ENCODE data around the gene THSD4. TPM values are rescaled to one million over a fixed set of nuclear protein-coding genes. Genes with fewer than 3 reads are reported as not detected.

The THSD4 gene
- total RNA-seq, 4 donors from 2014 or later, result 39.4 to 232 (median 127) TPM

DNA sequence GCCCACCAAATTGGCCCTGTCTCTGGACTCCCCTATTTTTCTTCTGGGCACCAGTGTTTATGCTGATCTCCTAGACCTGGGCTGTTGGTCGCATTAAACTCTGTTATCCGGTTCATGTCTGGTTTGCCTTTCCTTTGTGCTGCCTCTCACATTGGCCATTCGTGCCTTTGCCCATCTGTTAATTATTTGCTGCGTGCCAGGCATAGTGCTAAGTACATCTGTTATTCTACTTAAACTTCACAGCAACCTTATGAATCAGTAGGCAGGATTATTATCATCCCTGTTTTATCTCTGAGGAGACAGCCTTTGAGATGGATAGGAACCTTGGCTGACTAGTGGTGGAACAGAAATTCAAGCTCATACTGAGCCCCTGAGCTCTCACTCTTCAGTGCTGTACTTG lies 76.0 kb downstream of the THSD4 start:
- Histone ChIP-seq H3K27me3 (no peaks in the 10 kb centered on the region), H3K27ac (no peak overlapping the region)
- WGBS, 2 donors, result 75 to 86% methylated on average over 4 of the region's 4 CpGs

DNA sequence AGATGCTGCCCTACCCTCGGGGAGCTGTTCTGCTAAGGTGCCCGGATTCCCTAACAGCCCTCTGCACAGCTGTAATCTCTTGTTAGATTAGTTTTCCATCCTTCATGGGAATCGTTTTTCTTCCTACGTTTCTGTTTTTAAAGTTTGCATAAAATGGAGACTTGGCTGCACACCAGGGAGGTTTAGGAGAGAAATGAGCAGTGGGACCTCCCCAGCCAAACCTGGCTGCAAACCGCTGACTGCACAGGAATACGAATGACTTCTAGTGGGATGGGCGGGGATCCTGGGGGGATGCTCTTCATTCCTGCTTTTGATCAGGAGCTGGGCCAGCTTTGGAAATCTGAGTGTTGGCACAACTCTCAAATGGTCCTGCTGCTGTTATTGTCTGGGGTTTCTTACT lies 77.5 kb downstream of the THSD4 start:
- intact Hi-C loops (cut with DNase I), result no loop called here
- Histone ChIP-seq H3K27me3 (no peaks in the 10 kb centered on the region), H3K4me3 (no peak overlapping the region), H3K4me1 (no peaks in the 10 kb centered on the region), H3K36me3 (no peaks in the 10 kb centered on the region), H3K27ac (no peak overlapping the region), H3K9me3 (no peaks in the 10 kb centered on the region)
- no peak for TF ChIP-seq POLR2A (IDR thresholded peaks at IDR 0.05)
- TF ChIP-seq, protein P1, sequence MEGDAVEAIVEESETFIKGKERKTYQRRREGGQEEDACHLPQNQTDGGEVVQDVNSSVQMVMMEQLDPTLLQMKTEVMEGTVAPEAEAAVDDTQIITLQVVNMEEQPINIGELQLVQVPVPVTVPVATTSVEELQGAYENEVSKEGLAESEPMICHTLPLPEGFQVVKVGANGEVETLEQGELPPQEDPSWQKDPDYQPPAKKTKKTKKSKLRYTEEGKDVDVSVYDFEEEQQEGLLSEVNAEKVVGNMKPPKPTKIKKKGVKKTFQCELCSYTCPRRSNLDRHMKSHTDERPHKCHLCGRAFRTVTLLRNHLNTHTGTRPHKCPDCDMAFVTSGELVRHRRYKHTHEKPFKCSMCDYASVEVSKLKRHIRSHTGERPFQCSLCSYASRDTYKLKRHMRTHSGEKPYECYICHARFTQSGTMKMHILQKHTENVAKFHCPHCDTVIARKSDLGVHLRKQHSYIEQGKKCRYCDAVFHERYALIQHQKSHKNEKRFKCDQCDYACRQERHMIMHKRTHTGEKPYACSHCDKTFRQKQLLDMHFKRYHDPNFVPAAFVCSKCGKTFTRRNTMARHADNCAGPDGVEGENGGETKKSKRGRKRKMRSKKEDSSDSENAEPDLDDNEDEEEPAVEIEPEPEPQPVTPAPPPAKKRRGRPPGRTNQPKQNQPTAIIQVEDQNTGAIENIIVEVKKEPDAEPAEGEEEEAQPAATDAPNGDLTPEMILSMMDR (IDR thresholded peaks at IDR 0.05), result no peak
- 62 to 87% methylated on average over 4 to 7 of the region's 7 CpGs for WGBS, 2 donors
- DNase-seq, result no peak

More for the DNA sequence above, 76.0 kb downstream of the THSD4 start:
- DNase-seq, result no peak
- Histone ChIP-seq H3K36me3 (no peaks in the 10 kb centered on the region), H3K9me3 (no peaks in the 10 kb centered on the region), H3K4me1 (no peaks in the 10 kb centered on the region), H3K4me3 (no peak overlapping the region)
- intact Hi-C loops (cut with DNase I), result no loop called here
- no peak for TF ChIP-seq POLR2A (IDR thresholded peaks at IDR 0.05)
- TF ChIP-seq, protein P1 (IDR thresholded peaks at IDR 0.05), result no peak

DNA sequence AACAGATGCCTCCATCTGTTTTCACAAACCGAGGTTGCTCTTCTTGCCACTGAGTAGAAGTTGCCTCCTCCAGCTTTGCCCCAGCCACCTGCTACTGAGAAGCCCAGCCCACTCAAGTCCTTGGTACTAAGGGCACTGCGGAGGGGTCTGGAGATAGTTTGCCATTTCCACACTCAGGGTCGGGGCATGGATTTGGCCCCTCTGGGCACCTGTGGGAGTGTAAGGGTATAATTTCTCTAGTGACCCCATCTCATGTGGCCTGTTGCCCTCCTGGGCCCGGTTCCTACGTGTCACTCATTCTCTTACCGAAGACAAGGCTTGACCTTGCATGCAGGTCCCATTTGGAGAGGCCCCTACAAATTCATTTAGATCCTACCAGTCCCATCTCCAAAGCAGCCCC lies 79.0 kb downstream of the THSD4 start:
- Histone ChIP-seq H3K27ac (no peak overlapping the region), H3K4me1 (no peaks in the 10 kb centered on the region), H3K4me3 (no peak overlapping the region), H3K9me3 (no peaks in the 10 kb centered on the region), H3K27me3 (no peaks in the 10 kb centered on the region), H3K36me3 (no peaks in the 10 kb centered on the region)
- no peak for DNase-seq
- WGBS, 2 donors, result 60 to 71% methylated on average over 3 to 6 of the region's 6 CpGs
- TF ChIP-seq, protein P1 (IDR thresholded peaks at IDR 0.05), result no peak
- intact Hi-C loops (cut with DNase I), result no loop called here

DNA sequence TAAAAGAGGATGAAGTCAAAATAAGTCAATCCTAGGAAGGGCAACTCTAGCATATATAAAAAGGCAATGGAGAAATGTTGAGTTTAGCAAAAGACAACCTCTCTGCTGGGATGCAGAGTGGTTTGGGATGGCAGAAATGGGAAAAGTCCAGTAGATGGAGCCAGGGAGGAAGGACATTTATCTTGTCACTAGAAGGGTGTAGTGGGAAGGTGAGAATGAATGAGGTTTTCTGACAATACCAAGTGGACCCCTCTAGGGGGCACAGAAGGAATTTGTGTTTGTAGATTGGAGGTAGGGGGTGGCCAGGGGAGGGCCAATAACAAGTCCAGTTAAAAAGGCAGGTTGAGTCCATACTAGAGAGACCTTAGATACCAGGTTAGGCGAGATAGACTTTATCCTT lies 80.0 kb downstream of the THSD4 start:
- no peaks in the 10 kb centered on the region for H3K27me3 ChIP-seq
- 71 to 100% methylated on average over 1 of the region's 1 CpG for WGBS, 2 donors
- intact Hi-C loops (cut with DNase I), result no loop called here
- no peaks in the 10 kb centered on the region for H3K4me1 ChIP-seq
- H3K9me3 ChIP-seq, result no peaks in the 10 kb centered on the region
- no peaks in the 10 kb centered on the region for H3K36me3 ChIP-seq
- no peak overlapping the region for H3K4me3 ChIP-seq
- DNase-seq, result no peak
- TF ChIP-seq, protein P1 (IDR thresholded peaks at IDR 0.05), result peak in 1 of 6 experiments; percentile 22
- no peak for TF ChIP-seq POLR2A (IDR thresholded peaks at IDR 0.05)
- no peak overlapping the region for H3K27ac ChIP-seq

DNA sequence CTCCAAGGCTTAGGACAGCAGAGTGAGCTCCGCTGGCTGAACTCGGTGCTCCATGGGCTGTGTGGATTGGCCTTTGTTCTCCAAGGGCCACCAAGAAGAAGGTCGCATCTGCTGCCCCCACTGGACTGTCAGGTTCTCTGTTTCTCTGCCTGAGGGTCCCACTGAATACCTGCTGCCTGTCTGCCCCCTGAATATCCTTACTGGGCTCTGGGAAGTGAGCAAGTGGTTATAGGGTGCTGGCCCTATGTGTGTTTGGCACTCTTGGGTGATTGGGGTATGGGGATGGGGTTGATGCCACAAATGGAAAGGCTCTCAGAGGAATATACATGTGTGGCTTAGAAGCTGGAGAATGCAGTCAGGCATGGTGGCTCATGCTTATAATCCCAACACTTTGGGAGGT lies 82.3 kb downstream of the THSD4 start:
- no peak for DNase-seq
- intact Hi-C loops (cut with DNase I), result no loop called here
- no peak for TF ChIP-seq POLR2A (IDR thresholded peaks at IDR 0.05)
- TF ChIP-seq, protein P1 (IDR thresholded peaks at IDR 0.05), result no peak
- H3K36me3 ChIP-seq, result no peaks in the 10 kb centered on the region
- H3K9me3 ChIP-seq, result no peaks in the 10 kb centered on the region
- no peaks in the 10 kb centered on the region for H3K4me1 ChIP-seq
- no peaks in the 10 kb centered on the region for H3K27me3 ChIP-seq
- WGBS, 2 donors, result 100% methylated on average over 1 of the region's 3 CpGs; no CpG with 5 or more reads in 1 of the 2 donors
- no peak overlapping the region for H3K27ac ChIP-seq
- H3K4me3 ChIP-seq, result no peak overlapping the region
